GM12864 (cell line): ENCODE data around the gene SLC9A2.
A peak's percentile ranks its signal among the peaks of the same experiment; 100 is the strongest.

Source experiments
- DNase-seq: peaks from one replicate; pipeline ENCODE4 v3.0.0-alpha.2; 2011; ENCODE audit warnings: low read depth
- H3K4me3 ChIP-seq: 2 replicates; pipeline ENCODE4 v1.5.1; 2011; ENCODE audit warnings: mild to moderate bottlenecking, low read depth, low read length, control low read depth
- TF ChIP-seq, protein P1 (sequence below): IDR thresholded peaks from 2 replicates; pipeline ENCODE4 v1.5.1; 2011; ENCODE audit warnings: low read depth, mild to moderate bottlenecking, moderate library complexity, low read length, control low read depth, inconsistent platforms; ENCODE audit errors: missing control alignments

Gene SLC9A2

DNA sequence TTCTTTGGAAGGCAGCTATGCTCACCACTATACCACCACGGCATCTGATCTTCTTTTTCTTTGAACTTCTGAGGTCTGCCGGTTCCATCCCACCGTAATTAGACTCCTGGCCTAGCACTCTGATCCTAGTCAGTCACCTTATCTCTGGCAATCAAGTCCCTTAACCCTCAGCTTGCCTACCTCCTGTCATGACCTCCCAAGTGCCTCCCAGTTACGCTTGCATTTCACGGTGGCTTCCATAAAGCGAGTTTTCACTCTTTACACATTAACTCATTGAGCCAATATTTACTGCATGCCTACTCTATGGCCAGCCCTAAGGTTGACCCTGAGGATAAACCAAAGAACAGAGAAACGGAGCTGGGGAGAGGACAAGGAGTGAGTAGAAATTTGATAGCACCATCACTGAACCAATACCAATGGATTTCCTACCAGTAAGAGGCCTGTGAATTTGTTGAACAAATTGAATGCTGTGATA lies 104.7 kb downstream of the SLC9A2 start:
- DNase-seq, result no peak
- TF ChIP-seq, protein P1, sequence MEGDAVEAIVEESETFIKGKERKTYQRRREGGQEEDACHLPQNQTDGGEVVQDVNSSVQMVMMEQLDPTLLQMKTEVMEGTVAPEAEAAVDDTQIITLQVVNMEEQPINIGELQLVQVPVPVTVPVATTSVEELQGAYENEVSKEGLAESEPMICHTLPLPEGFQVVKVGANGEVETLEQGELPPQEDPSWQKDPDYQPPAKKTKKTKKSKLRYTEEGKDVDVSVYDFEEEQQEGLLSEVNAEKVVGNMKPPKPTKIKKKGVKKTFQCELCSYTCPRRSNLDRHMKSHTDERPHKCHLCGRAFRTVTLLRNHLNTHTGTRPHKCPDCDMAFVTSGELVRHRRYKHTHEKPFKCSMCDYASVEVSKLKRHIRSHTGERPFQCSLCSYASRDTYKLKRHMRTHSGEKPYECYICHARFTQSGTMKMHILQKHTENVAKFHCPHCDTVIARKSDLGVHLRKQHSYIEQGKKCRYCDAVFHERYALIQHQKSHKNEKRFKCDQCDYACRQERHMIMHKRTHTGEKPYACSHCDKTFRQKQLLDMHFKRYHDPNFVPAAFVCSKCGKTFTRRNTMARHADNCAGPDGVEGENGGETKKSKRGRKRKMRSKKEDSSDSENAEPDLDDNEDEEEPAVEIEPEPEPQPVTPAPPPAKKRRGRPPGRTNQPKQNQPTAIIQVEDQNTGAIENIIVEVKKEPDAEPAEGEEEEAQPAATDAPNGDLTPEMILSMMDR, result no peak
- no peak overlapping the region for H3K4me3 ChIP-seq

DNA sequence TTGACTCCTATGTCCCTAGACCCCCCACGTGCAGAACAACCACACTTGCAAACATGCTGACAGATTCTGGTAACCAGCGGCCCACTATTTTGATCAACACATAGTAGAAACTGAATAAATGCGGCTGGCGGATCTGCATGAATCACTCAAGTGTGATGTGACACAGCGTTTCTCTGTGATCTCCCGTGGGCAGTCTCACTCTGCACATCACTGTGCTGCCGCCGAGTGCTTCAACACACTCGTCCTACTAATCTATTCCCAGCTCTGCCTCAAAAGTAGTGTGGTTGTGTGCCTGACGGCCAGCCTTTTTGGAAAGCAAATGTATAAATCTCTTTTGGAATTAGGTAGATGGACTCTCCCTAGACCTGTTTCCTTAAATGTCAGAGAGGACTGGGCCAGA lies 105.2 kb downstream of the SLC9A2 start:
- H3K4me3 ChIP-seq, result no peak overlapping the region
- DNase-seq, result no peak
- TF ChIP-seq, protein P1, result no peak

DNA sequence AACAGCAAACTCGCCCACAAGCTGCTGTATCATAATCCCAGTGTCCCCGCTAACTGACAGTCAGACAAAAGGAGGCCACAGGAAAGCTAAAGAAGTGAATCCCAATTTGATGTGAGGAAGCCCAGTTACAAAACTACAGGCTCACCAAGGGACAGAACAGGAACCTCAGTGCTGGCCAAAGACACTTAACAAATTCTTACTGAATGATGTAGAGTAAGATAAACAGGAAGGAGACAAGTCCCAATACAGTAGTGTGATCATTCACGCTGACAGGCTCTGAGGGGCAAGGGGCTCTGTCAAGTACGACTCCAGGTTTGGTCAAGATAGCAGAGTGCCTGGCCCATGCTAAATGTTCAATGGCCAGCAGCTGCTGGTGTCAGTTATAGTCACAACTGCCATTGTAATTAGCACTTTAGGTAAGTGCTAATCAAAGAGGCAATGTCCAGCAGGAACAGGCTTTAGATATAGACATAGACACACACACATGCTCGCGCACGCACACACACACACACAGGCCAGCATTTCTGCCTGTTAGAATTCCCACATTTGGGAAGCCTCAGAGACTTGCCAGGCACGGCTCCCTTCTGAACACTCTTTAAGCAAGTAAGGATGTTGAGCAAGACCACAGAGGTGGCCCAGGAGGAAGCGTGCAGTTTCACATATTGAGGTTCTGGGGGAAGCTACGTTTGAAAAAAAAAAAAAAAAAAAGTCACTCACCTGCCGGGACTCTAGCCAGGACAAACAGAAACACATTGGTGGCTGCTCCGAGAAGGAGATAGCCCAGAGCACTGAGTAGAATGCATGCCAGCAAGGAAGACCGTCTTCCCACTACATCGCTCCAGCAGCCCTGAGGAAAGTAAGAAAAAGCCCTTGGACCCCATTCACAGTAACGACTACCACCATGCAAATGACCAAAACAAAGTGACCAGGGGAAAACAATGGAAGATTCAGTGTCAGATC lies 107.1 kb downstream of the SLC9A2 start:
- TF ChIP-seq, protein P1, result no peak
- H3K4me3 ChIP-seq, result no peak overlapping the region

GRCh38 chr2:102735416-102736109 lies 116.2 kb downstream of the SLC9A2 start:
- peak overlapping the region; percentile 82 for H3K4me3 ChIP-seq
- TF ChIP-seq, protein P1, result no peak
- no peak for DNase-seq

More for the DNA sequence above, 107.1 kb downstream of the SLC9A2 start:
- DNase-seq, result no peak

- no peak for DNase-seq
- peak overlapping the region; percentile 82 for H3K4me3 ChIP-seq
- TF ChIP-seq, protein P1, result no peak
Measured at GRCh38 chr2:102736110-102736409, 116.7 kb downstream of the SLC9A2 start.

DNA sequence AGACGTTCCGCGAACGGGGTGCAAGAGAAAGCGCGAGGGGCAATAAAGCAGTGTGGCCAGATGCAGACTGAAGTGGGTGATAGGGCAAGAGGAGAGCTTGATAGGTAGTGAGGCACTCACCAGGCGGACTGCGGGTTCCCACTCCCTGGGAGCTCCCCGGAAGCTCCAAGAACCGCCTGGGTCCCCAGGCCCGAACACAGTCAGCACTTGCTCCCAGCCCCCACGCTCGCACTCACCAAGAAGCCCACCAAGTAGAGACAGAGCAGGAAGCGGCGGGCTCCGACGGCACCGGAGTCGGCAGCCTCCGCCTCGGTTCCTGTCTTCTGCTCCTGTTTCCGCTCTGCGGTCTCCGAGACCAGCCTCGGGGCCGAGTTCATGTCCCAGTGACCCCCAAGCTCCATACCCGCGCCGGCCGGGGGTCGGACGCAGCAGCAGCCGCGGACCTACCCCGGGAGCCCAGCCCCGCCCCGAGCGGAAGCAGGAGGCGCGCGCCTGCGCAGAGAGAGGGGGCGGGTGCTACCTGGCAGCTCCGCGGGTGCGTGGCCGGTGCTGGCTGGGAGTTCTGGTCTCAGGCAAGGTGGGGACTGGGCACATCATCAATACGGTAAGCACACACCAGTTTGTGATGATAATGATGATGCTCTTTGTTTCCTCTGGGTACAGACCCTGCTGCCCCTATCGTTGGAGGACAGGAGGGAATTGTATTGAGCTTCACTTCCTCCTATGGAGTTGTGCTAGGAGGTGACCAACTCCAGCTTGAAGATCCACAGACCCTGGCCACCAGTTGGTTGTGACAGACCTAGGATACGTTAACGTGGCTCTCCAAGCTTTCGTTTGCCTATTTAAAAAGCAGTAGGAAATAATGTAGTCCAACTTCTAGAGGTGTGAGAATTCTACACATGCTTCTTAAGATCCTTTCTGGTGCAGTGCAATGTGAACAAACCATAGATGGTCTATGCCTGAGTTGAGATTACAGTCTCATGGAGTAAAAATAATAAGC lies 117.4 kb downstream of the SLC9A2 start:
- DNase-seq, result no peak
- H3K4me3 ChIP-seq, result peak overlapping the region; percentile 82
- TF ChIP-seq, protein P1, result no peak
